ENCODE results near the gene UACA.
A peak's percentile ranks its signal among the peaks of the same experiment; 100 is the strongest.
"Not testable (repeated sequence)": the region's sequence is repeated elsewhere in the genome, so short reads cannot be mapped to it uniquely, and the experiment has no call there.

The UACA gene

GRCh38 chr15:70618929-70619328 is 144.4 kb downstream of the UACA start:
- TF ChIP-seq CTCF (conservative IDR thresholded peaks at IDR 0.05; ENCODE audit: low read length): no peak
- no peak for TF ChIP-seq EZH2phosphoT487 (IDR thresholded peaks at IDR 0.05; ENCODE audit: borderline replicate concordance)
- peaks cover 11% of the 10 kb centered on the region for H3K9me3 ChIP-seq (ENCODE audit: insufficient read depth, low read depth, low read length)
- H3F3A ChIP-seq (ENCODE audit: low read depth): no peaks in the 10 kb centered on the region
- no peaks in the 10 kb centered on the region for H3K27me3 ChIP-seq (ENCODE audit: insufficient read depth, low read length, poor library complexity, severe bottlenecking)
- no peaks in the 10 kb centered on the region; the same call in 1 of the 2 replicates for H3K36me3 ChIP-seq (ENCODE audit: insufficient read depth, low read length)
- no peak overlapping the region for H3K9ac ChIP-seq (ENCODE audit: low read depth, low read length, poor library complexity, severe bottlenecking)
- no peaks in the 10 kb centered on the region for H3K9me2 ChIP-seq (replicated peaks; ENCODE audit: low read depth, low read length)
- peaks cover 19% of the 10 kb centered on the region for H3K4me1 ChIP-seq (ENCODE audit: insufficient read depth, low read length, poor library complexity, severe bottlenecking)
- H3K4me2 ChIP-seq (ENCODE audit: low read depth, low read length, poor library complexity, severe bottlenecking): peak overlapping the region; percentile 23
- H3K4me3 ChIP-seq (ENCODE audit: low read length, poor library complexity, severe bottlenecking): no peak overlapping the region
- no peak overlapping the region for H2AFZ ChIP-seq (ENCODE audit: low read length)
- H4K20me1 ChIP-seq (ENCODE audit: insufficient read depth, low read length, poor library complexity, severe bottlenecking): no peaks in the 10 kb centered on the region
- no peaks in the 10 kb centered on the region for H3K79me2 ChIP-seq (ENCODE audit: insufficient read depth, low read length)

- H3K9me3 ChIP-seq (ENCODE audit: insufficient read depth, low read depth, low read length): peaks cover 10% of the 10 kb centered on the region
- no peak overlapping the region for H3K4me2 ChIP-seq (ENCODE audit: low read depth, low read length, poor library complexity, severe bottlenecking)
- no peaks in the 10 kb centered on the region for H3K27me3 ChIP-seq (ENCODE audit: insufficient read depth, low read length, poor library complexity, severe bottlenecking)
- no peaks in the 10 kb centered on the region; the same call in 1 of the 2 replicates for H3K36me3 ChIP-seq (ENCODE audit: insufficient read depth, low read length)
- no peak overlapping the region for H3K4me3 ChIP-seq (ENCODE audit: low read length, poor library complexity, severe bottlenecking)
- peaks cover 19% of the 10 kb centered on the region for H3K4me1 ChIP-seq (ENCODE audit: insufficient read depth, low read length, poor library complexity, severe bottlenecking)
- no peaks in the 10 kb centered on the region for H3K79me2 ChIP-seq (ENCODE audit: insufficient read depth, low read length)
- H3K9ac ChIP-seq (ENCODE audit: low read depth, low read length, poor library complexity, severe bottlenecking): no peak overlapping the region
- no peaks in the 10 kb centered on the region for H4K20me1 ChIP-seq (ENCODE audit: insufficient read depth, low read length, poor library complexity, severe bottlenecking)
- no peaks in the 10 kb centered on the region for H3K9me2 ChIP-seq (replicated peaks; ENCODE audit: low read depth, low read length)
- H3F3A ChIP-seq (ENCODE audit: low read depth): no peaks in the 10 kb centered on the region
- H2AFZ ChIP-seq (ENCODE audit: low read length): peak overlapping the region; percentile 4; the same call in 1 of the 2 replicates
- TF ChIP-seq CTCF (conservative IDR thresholded peaks at IDR 0.05; ENCODE audit: low read length) (no peak), EZH2phosphoT487 (IDR thresholded peaks at IDR 0.05; ENCODE audit: borderline replicate concordance) (no peak)
Measured at GRCh38 chr15:70617911-70618287, 145.5 kb downstream of the UACA start.

GRCh38 chr15:70617076-70617910 is 146.1 kb downstream of the UACA start:
- 0 out of 2 replicates have a peak overlapping the region, but pooled peaks have one; percentile 4 for H2AFZ ChIP-seq (ENCODE audit: low read length)
- TF ChIP-seq EZH2phosphoT487 (IDR thresholded peaks at IDR 0.05; ENCODE audit: borderline replicate concordance) (no peak), CTCF (conservative IDR thresholded peaks at IDR 0.05; ENCODE audit: low read length) (no peak)
- no peak overlapping the region for H3K4me3 ChIP-seq (ENCODE audit: low read length, poor library complexity, severe bottlenecking)
- H3K4me1 ChIP-seq (ENCODE audit: insufficient read depth, low read length, poor library complexity, severe bottlenecking): peaks cover 19% of the 10 kb centered on the region
- no peaks in the 10 kb centered on the region for H4K20me1 ChIP-seq (ENCODE audit: insufficient read depth, low read length, poor library complexity, severe bottlenecking)
- no peaks in the 10 kb centered on the region for H3K9me2 ChIP-seq (replicated peaks; ENCODE audit: low read depth, low read length)
- H3F3A ChIP-seq (ENCODE audit: low read depth): no peaks in the 10 kb centered on the region
- H3K9ac ChIP-seq (ENCODE audit: low read depth, low read length, poor library complexity, severe bottlenecking): no peak overlapping the region
- no peaks in the 10 kb centered on the region for H3K79me2 ChIP-seq (ENCODE audit: insufficient read depth, low read length)
- H3K4me2 ChIP-seq (ENCODE audit: low read depth, low read length, poor library complexity, severe bottlenecking): no peak overlapping the region
- H3K36me3 ChIP-seq (ENCODE audit: insufficient read depth, low read length): no peaks in the 10 kb centered on the region; the same call in 1 of the 2 replicates
- peaks cover 5% of the 10 kb centered on the region; the same call in 1 of the 2 replicates for H3K9me3 ChIP-seq (ENCODE audit: insufficient read depth, low read depth, low read length)
- H3K27me3 ChIP-seq (ENCODE audit: insufficient read depth, low read length, poor library complexity, severe bottlenecking): no peaks in the 10 kb centered on the region

DNA sequence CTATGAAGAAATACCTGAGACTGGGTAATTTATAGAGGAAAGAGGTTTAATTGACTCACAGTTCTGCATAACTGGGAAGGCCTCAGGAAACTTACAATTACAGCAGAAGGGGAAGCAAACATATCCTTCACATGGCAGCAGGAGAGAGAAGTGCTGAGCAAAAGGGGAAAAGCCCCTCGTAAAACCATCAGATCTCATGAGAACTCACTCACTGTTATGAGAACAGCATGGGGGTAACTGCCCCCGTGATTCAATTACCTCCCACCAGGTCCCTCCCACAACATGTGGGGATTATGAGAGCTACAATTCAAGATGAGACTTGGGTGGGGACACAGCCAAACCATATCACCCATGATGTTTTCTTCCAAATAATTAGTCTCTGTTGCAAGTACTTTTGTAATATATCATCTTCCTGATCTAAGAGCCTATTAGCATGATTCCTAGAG is 147.0 kb downstream of the UACA start:
- H3K9me3 ChIP-seq (ENCODE audit: insufficient read depth, low read depth, low read length); H3K36me3 ChIP-seq (ENCODE audit: insufficient read depth, low read length); H3K27me3 ChIP-seq (ENCODE audit: insufficient read depth, low read length, poor library complexity, severe bottlenecking); H3K4me2 ChIP-seq (ENCODE audit: low read depth, low read length, poor library complexity, severe bottlenecking); H4K20me1 ChIP-seq (ENCODE audit: insufficient read depth, low read length, poor library complexity, severe bottlenecking); H3K9me2 ChIP-seq (replicated peaks; ENCODE audit: low read depth, low read length); H3K79me2 ChIP-seq (ENCODE audit: insufficient read depth, low read length); H2AFZ ChIP-seq (ENCODE audit: low read length); H3K4me3 ChIP-seq (ENCODE audit: low read length, poor library complexity, severe bottlenecking); H3K9ac ChIP-seq (ENCODE audit: low read depth, low read length, poor library complexity, severe bottlenecking); H3F3A ChIP-seq (ENCODE audit: low read depth): not testable (repeated sequence)
- H3K4me1 ChIP-seq (ENCODE audit: insufficient read depth, low read length, poor library complexity, severe bottlenecking): peaks cover 19% of the 10 kb centered on the region
